Pulmonary artery endothelial cell (primary cell): Measurements from ENCODE around the gene MYO9A. TPM values are rescaled to one million over a fixed set of nuclear protein-coding genes. Genes with fewer than 3 reads are reported as not detected.

Source experiments
- DNase-seq: peaks from one replicate; pipeline ENCODE4 v3.0.0-alpha.2; 2011; ENCODE audit warnings: low read depth, low spot score
- total RNA-seq: library from RNA; depleted of rRNA; stranded (reverse); fragments of >200 nt; gene quantifications from 2 replicates; pipeline ENCODE4 v1.2.3, GENCODE V29; 2014

MYO9A gene
- 21.4 and 25.8 TPM in 2 replicates for total RNA-seq

GRCh38 chr15:72118017-72118978 is at the start of gene MYO9A, which contains the start of gene SENP8:
Gene MYO9A (minus strand): TSS chr15:72118150. CDS start chr15:72046563, 71,587 bp downstream.
Gene SENP8 (plus strand): TSS chr15:72118403. CDS start chr15:72139624, 21,221 bp downstream.
- peak; percentile 91 for DNase-seq

- no peak for DNase-seq
These were observed 49.5 kb upstream of the MYO9A start for GRCh38 chr15:72167445-72167844.

- DNase-seq: no peak
These were observed 48.9 kb upstream of the MYO9A start for GRCh38 chr15:72166716-72167417.

- no peak for DNase-seq
These were observed 45.8 kb upstream of the MYO9A start for GRCh38 chr15:72163719-72164118.

GRCh38 chr15:72162569-72162968 is 44.6 kb upstream of the MYO9A start:
- no peak for DNase-seq

- DNase-seq: no peak
These were observed 43.6 kb upstream of the MYO9A start for GRCh38 chr15:72161361-72162132.

- DNase-seq: no peak
These were observed 42.8 kb upstream of the MYO9A start for GRCh38 chr15:72160696-72161245.

- DNase-seq: no peak
These were observed 39.0 kb upstream of the MYO9A start for GRCh38 chr15:72156928-72157327.

- DNase-seq: peak; percentile 56
These were observed 38.0 kb upstream of the MYO9A start for GRCh38 chr15:72155635-72156616.

- DNase-seq: peak; percentile 13
These were observed 37.2 kb upstream of the MYO9A start for GRCh38 chr15:72155003-72155621.

- DNase-seq: no peak
These were observed 36.4 kb upstream of the MYO9A start for GRCh38 chr15:72154316-72154715.

- DNase-seq: no peak
These were observed 35.5 kb upstream of the MYO9A start for GRCh38 chr15:72153269-72154000.

- no peak for DNase-seq
These were observed 29.5 kb upstream of the MYO9A start for GRCh38 chr15:72147418-72147817.

GRCh38 chr15:72146934-72147333 is 29.0 kb upstream of the MYO9A start:
- no peak for DNase-seq

- no peak for DNase-seq
These were observed 28.3 kb upstream of the MYO9A start for GRCh38 chr15:72146221-72146620.

- DNase-seq: no peak
These were observed 23.5 kb upstream of the MYO9A start for GRCh38 chr15:72141171-72142084.

GRCh38 chr15:72140088-72140487 is 22.1 kb upstream of the MYO9A start:
- no peak for DNase-seq

- no peak for DNase-seq
These were observed 21.7 kb upstream of the MYO9A start for GRCh38 chr15:72139667-72140066.
